GM18873 (cell line): ENCODE data around the gene MCM5.
"Not testable (repeated sequence)": the region's sequence is repeated elsewhere in the genome, so short reads cannot be mapped to it uniquely, and the experiment has no call there.

Experiments used
- ATAC-seq: cut with Tn5 transposase; IDR thresholded peaks from one replicate; pipeline ENCODE4 v1.9.1; 2021; ENCODE audit warnings: mild to moderate bottlenecking, moderate library complexity, moderate number of reproducible peaks; ENCODE audit not compliant: unreplicated experiment, low FRiP score

The MCM5 gene

DNA sequence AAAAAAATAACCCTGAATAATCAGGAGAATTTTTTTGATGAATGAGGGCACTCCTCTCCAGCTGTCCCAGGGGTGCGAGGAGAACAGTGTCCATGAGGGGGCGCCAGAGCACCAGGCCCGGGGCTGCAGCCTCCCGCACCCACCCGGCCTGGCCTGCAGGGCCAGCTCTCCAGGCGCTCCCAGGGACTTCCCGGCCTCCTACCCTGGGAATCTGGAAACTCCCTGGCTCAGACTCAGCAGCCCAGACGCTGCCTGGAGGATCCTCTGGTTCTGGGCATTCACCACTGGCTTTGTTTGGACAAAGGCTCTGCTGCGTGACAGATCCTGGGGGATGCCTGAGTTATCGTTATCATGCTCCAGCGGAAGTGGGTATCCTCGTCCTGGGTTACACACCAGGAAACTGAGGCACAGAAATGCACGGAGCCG lies 31.0 kb downstream of the MCM5 start:
- ATAC-seq, result no peak

DNA sequence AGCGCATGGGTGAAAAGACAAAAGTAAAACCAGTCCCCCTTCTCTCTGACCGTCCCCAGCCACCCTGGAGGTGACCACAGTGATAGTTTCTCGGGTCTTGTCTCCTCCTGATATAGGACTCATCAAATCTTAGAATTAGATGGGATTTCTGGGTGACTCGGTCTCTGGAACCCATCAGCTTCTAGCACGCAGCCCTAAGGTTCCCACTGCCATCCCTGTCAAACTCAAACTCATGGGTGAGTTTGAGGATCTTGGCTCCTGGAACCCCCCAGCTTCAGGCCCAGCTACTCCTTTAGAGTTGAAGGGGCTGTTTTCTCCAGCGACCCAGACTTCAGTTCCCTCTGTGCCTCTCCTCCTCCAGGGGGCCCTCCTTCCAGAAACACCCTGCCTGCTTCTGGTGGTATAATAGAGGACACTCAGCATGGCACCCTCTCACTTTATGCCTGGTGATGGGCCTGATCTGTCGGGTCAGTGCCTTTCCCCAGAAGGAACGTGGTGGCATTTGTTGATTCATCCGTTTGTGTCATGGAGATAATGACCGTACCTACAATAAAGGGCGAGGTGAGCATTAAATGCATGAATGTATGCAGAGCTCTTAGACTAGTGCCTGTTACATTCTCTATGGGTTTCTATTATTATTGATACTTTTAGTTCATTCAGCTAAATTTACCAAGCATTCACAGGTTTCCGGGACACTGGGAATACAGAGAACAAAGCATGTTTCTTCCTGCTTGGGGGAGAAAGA lies 31.7 kb downstream of the MCM5 start:
- no peak for ATAC-seq

DNA sequence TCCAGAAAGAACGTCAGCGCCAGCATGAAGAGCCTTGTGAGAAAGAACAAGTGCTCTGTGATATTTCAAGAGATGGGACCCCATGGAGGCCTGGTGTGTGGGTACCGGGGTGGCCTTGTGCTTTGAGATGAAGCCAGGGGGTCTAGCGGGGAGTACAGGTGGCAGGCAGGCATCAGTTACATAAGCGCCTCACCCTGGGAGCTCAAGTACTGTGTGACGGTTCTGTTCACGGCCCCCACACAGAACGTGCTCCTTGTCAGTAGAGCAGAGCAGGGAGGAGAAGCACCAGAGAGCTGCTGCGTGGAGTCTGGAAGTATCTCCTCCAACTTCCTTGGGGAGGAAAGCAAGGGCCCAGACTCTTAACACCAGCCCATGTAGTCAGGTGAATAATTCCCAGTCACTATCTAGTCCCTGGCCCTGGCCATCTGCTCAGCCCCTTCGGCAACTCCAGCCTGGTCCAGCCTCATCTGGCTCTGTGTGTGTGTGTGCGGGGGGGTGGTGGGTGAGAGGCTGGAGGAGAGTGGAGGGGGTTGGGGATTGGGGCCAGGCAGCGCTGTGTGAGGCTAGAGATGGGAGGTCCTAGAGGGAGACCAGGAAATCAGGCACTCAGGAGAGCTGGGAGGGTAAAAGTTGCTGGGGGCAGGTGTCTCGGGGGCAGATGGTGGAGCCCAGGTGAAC lies 32.4 kb downstream of the MCM5 start:
- no peak for ATAC-seq

DNA sequence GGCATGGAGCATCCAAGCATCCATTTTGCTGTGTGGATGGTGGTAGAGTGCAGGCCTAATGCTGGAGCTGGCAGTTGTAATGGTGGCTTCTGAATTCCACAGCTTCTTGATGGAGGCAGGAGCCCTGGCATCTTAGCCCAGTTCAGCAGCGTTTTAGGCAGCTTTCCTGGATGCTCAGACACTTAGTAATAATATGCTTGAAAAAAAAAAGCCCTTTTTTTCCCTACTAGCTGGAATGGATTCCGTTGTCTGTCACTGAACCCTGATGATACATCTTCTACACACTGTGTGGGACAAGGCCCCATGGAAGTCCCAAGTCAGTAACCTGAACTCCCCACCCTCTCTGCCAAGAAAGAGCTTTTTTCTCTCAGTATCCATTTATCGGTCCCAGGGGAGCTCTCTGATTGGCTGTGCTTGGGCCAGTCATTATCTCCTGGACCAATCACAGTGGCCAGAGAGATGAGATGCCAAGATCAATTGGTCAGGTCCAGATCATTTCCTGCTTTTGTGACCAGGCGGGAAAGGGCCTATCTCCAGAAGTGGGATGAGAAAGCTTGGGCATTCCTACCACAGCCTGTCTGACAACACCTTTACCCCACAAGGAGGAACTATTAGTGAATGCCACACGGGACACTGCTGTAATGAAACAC lies 34.2 kb downstream of the MCM5 start:
- no peak for ATAC-seq

DNA sequence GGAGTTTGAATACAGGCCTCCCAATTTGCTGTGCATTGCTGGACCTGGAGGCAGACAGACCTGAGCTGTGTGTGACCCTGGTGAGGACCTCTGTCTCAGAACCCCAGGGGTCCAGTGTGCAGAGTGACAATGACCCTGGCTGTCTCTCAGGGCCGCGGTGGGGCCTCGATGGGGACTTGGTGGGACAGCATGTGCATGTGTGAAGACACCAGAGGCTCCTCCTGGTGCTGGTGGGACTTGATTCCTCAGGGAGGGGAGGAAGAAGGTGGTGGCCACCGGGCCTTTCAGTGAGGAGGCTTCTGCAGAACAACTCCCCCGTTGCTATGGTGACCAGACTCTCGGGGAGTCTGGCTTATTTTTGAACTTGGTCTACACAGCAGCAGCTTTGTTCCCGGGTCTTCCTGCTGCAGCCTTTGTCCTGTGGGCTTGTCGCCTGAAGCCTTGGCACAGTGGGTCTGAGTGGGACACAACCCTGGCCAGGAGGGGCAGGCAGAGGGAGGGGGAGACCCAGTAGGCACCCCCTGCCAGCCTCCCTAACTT lies 35.3 kb downstream of the MCM5 start:
- no peak for ATAC-seq

DNA sequence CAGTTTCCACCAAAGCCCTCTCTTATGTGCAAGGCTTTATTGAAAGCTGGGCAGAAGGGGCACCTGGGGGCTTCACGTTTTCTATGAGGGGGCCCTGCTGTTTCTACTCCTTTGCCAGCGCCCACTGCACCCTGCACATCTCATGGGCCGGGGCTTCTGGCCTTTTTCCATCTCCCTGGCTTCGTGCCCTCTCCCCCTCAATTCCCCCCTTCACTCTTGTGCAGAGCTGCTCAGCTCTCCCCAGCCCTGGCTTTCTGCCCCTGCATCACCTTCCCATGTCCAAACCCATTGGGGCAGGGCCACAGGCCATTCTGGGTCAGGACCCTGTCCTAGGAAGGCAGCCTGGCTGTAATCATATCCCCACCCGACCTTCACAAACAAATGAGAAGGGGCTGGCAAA lies 36.5 kb downstream of the MCM5 start:
- ATAC-seq, result no peak

DNA sequence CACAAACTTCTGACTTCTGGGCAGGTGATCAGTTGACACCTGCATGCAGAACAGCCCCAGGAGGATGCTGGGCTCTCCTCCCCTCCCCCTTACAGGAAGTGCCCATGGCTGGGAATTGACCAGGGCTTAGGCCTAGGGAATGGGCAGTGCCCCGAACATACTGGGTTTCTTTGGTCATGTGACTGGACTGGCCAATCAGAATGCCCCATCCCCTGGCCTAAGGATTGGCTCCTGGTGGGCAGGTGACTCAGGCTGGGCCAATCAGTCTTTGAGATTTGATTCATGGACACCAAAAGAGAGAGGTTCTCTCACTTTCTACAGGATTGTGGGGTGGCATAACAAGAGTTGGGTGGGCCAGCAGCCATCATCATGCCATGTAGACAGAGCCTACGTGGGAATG lies 37.1 kb downstream of the MCM5 start:
- no peak for ATAC-seq

DNA sequence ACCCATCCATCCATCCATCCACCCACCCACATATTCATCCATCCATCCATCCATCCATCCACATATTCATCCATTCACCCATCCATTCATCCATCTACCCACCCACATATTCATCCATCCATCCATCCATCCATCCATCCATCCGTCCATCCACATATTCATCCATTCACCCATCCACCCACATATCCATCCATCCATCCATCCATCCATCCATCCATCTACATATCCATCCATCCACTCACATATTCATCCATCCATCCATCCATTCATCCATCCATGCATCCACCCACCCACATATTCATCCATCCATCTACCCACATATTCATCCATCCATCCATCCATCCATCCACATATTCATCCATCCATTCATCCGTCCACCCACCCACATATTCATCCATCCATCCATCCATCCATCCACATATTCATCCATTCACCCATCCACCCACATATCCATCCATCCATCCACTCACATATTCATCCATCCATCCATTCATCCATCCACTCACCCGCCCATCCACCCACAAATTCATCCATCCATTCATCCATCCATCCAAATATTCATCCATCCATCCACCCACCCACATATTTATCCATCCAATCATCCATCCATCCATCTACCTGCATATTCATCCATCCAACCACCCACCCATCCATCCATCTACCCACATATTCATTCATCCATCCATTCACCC lies 38.9 kb downstream of the MCM5 start:
- not testable (repeated sequence) for ATAC-seq

DNA sequence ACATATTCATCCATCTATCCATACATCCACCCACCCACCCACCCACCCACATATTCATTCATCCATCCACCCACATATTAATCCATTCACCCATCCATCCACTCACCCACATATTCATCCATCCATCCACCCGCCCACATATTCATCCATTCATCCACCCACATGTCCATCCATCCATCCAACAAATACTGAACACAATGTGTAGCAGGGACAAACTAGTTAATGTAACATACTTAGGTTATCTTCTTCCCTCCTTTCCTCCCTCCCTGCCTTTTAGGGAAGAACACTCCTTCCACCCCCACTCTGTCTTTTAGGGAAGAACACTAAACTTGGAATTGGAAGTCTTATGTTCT lies 39.4 kb downstream of the MCM5 start:
- ATAC-seq, result no peak

DNA sequence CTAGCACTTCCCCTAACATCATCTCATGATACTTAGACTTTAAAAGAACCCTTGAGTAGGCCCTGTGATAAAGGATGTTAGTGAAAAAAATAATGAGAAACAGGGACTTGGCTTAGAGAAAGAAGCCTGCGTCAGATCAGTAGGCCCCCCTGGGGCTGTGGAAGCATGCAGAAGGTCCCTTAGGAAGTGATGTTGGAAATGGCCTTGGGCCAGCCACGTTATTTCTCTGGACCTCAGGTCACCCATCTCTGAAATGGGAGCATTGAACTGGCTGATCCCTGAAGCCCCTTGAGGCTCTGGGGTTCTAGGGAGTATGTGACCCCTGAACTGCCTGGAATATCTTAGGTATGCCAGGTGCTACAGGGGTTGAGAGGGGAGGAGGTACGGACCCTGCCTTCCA lies 40.2 kb downstream of the MCM5 start:
- no peak for ATAC-seq

DNA sequence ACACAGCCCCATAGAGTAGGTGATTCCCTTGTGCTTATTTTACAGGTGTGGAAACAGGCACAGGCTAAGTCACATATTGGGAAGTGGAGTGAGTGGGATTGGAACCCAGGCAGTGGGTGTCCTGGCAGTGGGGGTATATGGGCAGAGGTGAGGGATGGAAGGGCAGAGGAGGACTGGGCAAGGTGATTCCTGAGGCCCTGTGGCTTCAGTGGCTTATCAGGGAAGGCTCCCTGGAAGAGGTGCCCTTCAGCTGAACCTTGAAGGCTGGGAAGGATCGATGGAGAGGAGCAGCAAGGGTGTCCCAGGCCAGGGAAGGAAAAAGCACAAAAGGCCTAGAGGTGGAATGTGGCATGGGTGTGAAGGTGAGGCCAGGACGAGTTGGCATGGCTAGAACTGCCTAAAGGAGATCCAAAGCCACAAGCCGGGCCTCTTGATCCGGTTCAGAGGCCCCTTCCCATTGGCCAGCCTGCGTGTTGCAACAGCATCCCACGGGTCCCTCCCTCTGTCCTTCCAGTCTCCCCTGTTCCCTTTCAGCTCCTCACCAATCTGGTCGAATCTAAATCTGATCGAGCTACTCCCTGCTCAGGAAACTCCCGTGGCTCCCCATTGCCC lies 41.7 kb downstream of the MCM5 start:
- no peak for ATAC-seq

DNA sequence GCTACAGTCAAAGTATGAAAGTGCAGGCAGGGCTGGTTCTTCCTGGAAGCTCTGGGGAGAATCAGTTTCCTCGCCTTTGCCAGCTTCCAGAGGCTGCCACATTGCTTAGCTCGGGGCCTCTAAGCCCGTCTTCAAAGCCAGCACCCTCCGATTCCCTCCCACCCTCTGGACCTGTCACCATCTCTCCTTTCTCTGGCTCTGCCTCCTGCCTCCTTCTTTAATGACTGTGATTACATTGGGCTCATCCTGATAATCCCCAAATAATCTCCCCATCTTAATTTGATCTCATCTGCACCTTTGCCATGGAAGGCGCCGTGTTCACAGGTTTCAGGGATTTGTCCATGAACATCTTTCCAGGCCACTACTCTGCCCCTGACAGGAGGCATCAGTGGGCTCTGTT lies 42.5 kb downstream of the MCM5 start:
- no peak for ATAC-seq

DNA sequence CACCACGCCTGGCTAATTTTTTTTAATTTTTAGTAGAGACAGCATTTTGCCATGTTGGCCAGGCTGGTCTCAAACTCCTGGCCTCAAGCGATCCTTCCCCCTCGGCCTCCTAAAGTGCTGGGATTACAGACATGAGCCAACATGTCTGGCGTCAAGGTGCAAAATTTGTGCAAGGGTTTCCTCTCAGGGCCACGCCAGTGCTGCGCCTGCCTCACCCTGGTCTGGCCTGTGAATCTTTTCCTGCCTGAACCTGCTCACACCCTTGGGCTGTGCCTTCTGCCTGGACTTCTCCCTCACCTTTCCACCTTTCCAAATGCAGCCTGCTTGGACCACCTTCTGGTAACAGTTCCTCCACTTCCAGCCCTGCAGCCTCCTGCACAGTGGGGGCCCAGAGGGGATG lies 43.4 kb downstream of the MCM5 start:
- no peak for ATAC-seq

DNA sequence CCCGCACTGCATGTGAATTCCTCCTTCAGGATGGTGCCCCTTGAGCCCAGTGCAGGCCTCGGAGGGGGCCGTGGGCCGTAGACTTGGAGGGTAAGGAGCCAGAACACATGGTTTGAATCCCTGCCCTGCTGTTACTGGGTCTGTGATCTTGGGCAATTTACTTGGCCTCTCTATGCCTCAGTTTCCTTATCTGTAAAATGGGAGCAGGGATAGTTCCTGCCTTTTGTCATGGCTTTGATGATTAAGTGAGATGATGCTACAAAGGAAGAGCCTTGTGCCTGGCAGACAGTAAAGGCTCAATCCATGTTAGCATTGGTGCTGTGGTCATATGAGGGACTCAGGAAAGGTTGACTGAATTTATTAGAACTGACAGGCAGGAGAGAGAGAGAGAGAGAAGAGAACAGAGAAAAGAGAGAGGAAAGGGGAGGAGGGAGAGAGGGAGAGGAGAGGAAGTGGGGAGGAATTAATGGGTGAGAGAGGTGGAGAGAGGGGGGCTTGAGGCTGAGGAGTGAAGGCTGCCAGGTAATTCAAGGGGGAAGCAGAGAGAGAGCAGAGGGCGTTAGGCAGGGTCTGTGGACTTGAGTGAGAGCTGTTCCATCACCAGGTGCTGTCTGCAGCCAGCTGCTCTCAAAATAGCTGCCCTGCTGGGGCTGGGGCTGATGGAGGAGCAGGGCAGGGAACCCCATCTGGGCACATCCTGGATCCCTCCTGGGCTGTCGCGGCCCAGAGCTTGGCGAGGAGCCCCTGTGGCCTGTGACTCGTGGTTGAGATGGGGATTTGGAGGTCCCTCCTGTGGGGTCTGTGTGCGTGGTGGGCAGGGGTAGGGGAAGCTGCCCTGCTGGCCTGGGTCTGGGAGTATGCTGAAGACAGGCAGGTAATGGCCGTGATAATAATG lies 44.1 kb downstream of the MCM5 start:
- ATAC-seq, result no peak

DNA sequence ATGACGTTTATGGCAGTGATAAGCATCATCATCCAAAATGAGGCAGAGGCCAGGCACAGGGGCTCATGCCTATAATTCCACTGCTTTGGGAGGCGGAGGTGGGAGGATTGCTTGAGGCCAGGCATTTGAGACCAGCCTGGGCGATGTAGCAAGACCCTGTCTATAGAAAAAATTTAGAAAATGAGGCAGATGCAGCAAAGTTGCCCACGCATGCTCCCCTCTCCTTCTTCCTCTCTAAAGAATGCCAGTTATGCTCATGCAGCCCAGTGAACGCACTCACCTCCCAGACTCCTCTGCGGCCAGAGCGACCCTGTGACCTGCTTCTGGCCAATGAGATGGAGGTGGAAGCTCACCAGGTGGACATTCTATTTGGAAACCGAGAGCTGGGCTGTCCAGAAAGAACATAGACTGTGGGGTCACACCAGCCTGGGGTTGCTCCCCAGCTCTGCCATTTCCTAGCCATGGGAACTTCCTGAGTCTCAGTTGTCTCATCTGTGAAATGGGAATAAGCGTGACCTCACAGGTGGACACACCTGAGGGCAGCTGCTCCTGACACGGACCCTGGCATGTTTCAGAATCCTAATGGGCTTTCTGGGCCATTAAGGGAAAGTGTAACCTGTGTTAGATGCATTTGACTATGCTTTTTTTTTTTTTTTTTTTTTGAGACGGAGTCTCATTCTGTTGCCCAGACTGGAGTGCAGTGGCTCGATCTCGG lies 44.9 kb downstream of the MCM5 start:
- ATAC-seq, result no peak

DNA sequence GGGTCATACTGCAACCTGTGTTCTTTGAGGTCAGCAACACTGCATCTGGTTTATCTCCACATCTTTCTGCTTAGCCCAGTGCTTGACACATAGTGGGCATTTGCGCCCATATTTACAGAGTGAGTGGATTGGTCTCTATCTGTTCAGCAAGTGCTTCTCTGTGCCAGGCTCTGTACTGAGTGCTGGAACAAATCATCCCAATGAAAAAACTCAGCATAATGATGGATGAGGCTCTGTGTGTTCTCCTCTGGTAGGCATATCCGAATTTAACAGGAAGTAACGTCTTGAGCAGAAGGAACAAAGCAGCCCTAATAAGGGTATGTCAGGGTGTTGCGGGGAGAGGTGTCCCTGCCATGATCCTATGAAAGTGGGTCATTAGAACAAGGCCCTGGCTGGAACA lies 46.0 kb downstream of the MCM5 start:
- ATAC-seq, result no peak

DNA sequence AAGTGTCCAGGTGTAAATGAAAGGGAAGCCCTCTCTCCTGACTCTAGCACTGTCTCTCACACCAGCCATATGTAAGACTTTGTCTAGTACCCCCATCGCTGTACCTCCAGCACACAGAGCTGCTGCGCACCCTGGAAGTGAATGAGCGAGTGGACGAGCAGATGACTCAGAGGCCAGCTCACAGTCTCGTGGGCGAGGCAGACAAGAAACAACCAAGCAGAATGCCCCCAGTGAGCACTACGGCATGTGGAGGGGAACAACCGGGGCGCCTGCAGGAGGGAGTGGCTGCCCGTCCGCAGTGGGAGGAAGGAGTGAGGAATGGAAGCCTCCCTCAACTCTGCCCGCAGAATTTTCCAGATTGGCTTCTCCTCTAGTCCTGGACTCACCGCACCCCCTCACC lies 46.4 kb downstream of the MCM5 start:
- no peak for ATAC-seq

DNA sequence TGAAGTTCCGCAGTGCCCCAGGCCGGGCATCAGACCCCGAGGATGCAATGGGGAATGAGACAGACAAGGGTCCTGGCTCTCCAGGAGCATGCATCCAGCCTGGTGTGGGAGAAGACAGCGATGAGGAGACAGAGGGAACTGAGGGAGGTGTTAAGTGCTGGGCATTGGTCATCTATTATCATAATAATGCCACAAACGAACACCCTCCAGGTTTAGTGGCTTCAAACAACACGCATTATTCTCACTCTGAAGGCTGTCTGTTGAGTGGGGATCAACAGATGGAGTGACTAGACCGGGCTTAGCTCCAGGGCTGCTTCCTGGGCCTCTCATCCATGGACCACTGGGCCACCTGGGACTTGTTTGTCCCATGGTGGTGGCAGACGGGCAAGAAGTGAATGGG lies 48.6 kb downstream of the MCM5 start:
- no peak for ATAC-seq
